Measurements from ENCODE around the gene GUCY1A1. TPM values are rescaled to one million over a fixed set of nuclear protein-coding genes. Genes with fewer than 3 reads are reported as not detected.
A peak's percentile ranks its signal among the peaks of the same experiment; 100 is the strongest.

Gene GUCY1A1
- total RNA-seq, 1 donor, result not detected

DNA sequence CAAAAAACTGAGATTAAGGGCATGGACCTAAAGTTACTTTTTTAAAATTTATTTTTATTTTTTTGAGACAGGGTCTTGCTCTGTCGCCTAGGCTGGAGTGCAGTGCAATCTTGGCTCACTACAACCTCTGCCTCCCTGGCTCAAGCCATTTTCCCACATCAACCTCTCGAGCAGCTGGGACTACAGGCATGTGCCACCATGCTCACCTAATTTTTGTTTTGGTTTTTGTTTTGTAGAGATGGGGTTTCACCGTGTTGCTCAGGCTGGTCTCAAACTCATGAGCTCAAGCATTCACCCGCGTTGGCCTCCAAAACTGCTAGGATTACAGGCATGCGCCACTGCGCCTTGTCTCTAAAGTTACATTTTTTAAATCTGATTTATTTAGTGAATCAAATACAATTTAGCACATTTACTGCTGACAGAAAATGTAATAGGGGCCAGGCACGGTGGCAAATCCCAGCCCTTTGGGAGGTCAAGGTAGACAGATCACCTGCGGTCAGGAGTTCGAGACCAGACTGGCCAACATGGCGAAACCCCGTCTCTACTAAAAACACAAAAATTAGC lies 38.3 kb downstream of the GUCY1A1 start:
- Histone ChIP-seq H3K27me3 (ENCODE audit: insufficient read depth, low read length) (no peaks in the 10 kb centered on the region), H3K4me1 (ENCODE audit: insufficient read depth, low read length) (no peaks in the 10 kb centered on the region), H3K4me3 (ENCODE audit: insufficient read depth, low read length) (no peak overlapping the region), H2AFZ (ENCODE audit: low read length) (no peak overlapping the region), H3K27ac (ENCODE audit: low read depth, low read length) (no peak overlapping the region), H3K79me2 (ENCODE audit: insufficient read depth, low read length) (no peaks in the 10 kb centered on the region), H4K20me1 (ENCODE audit: insufficient read depth, low read length) (no peaks in the 10 kb centered on the region), H3K9me3 (ENCODE audit: low read depth, low read length) (no peaks in the 10 kb centered on the region), H3K4me2 (ENCODE audit: insufficient read depth, low read length) (no peak overlapping the region), H3K36me3 (ENCODE audit: insufficient read depth, low read length) (no peaks in the 10 kb centered on the region)
- no peak for DNase-seq (ENCODE audit: insufficient read length, low spot score, missing footprints)
- TF ChIP-seq, protein P1, sequence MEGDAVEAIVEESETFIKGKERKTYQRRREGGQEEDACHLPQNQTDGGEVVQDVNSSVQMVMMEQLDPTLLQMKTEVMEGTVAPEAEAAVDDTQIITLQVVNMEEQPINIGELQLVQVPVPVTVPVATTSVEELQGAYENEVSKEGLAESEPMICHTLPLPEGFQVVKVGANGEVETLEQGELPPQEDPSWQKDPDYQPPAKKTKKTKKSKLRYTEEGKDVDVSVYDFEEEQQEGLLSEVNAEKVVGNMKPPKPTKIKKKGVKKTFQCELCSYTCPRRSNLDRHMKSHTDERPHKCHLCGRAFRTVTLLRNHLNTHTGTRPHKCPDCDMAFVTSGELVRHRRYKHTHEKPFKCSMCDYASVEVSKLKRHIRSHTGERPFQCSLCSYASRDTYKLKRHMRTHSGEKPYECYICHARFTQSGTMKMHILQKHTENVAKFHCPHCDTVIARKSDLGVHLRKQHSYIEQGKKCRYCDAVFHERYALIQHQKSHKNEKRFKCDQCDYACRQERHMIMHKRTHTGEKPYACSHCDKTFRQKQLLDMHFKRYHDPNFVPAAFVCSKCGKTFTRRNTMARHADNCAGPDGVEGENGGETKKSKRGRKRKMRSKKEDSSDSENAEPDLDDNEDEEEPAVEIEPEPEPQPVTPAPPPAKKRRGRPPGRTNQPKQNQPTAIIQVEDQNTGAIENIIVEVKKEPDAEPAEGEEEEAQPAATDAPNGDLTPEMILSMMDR (IDR thresholded peaks at IDR 0.05; ENCODE audit: extremely low read depth, low read depth, low read length), result no peak

DNA sequence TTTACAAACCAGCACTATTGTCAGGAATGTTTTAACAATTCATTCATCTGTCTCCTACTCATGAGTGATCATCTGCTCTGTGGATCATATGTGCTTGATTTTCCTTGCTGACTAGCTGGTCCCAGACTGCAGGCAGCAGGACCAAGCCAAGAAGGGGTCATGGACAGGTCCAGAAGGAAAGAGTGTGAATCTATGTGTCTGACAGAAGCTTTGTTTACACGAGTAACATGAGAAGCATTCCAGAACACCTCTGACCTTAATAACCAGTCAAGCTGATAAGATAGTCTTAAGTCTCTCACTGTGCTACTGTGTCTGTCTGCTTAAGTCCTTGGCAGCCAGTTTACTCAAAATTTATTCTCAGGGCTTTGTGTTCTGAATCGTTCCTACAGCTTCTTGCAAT lies 39.0 kb downstream of the GUCY1A1 start:
- H3K9me3 ChIP-seq (ENCODE audit: low read depth, low read length), result no peaks in the 10 kb centered on the region
- no peaks in the 10 kb centered on the region for H3K27me3 ChIP-seq (ENCODE audit: insufficient read depth, low read length)
- no peak overlapping the region for H3K4me2 ChIP-seq (ENCODE audit: insufficient read depth, low read length)
- no peaks in the 10 kb centered on the region for H3K79me2 ChIP-seq (ENCODE audit: insufficient read depth, low read length)
- DNase-seq (ENCODE audit: insufficient read length, low spot score, missing footprints), result no peak
- TF ChIP-seq, protein P1 (IDR thresholded peaks at IDR 0.05; ENCODE audit: extremely low read depth, low read depth, low read length), result no peak
- peak overlapping the region; percentile 36 for H2AFZ ChIP-seq (ENCODE audit: low read length)
- H3K4me3 ChIP-seq (ENCODE audit: insufficient read depth, low read length), result no peak overlapping the region
- H3K36me3 ChIP-seq (ENCODE audit: insufficient read depth, low read length), result no peaks in the 10 kb centered on the region
- H4K20me1 ChIP-seq (ENCODE audit: insufficient read depth, low read length), result no peaks in the 10 kb centered on the region
- no peaks in the 10 kb centered on the region for H3K4me1 ChIP-seq (ENCODE audit: insufficient read depth, low read length)
- H3K27ac ChIP-seq (ENCODE audit: low read depth, low read length), result no peak overlapping the region

DNA sequence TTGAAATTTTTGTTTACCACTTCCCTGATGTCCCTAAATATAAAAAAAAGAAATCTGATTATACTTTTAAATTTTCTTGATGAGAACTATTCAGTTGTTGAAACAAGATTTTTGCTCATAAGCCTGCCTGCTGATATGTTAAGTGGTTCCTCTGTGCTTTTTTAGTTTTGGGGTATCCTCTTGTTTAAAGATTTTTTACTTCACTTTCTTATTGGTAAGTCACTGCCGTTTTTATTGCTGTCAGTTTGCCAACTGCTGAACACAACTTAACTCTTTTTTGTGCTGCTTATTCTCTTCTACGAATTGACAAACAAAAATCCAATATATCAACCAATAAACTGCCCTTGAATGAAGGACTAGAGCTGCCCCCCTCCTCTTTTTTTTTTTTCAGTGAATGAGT lies 39.5 kb downstream of the GUCY1A1 start:
- Histone ChIP-seq H3K4me2 (ENCODE audit: insufficient read depth, low read length) (no peak overlapping the region), H4K20me1 (ENCODE audit: insufficient read depth, low read length) (no peaks in the 10 kb centered on the region), H2AFZ (ENCODE audit: low read length) (no peak overlapping the region), H3K4me3 (ENCODE audit: insufficient read depth, low read length) (no peak overlapping the region), H3K27me3 (ENCODE audit: insufficient read depth, low read length) (no peaks in the 10 kb centered on the region), H3K27ac (ENCODE audit: low read depth, low read length) (no peak overlapping the region), H3K79me2 (ENCODE audit: insufficient read depth, low read length) (no peaks in the 10 kb centered on the region), H3K36me3 (ENCODE audit: insufficient read depth, low read length) (no peaks in the 10 kb centered on the region), H3K9me3 (ENCODE audit: low read depth, low read length) (no peaks in the 10 kb centered on the region), H3K4me1 (ENCODE audit: insufficient read depth, low read length) (no peaks in the 10 kb centered on the region)
- DNase-seq (ENCODE audit: insufficient read length, low spot score, missing footprints), result no peak
- TF ChIP-seq, protein P1 (IDR thresholded peaks at IDR 0.05; ENCODE audit: extremely low read depth, low read depth, low read length), result no peak

DNA sequence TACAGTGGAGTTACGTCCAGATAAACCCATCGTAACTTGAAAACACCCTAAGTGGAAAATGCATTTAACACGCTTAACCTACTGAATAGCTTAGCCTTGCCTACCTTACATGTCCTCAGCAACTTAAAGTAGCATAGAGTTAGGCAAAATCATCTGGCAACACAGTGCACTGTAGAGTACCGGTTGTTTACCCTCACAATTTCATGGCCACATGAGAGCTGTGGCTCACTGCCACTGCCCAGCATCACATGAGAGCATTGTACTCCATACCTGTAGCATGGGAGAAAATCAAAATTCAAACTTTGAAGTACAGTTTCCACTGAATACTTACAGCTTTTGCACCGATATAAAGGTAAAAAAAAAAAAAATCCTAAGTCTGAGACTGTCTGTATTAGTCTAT lies 40.6 kb downstream of the GUCY1A1 start:
- no peak overlapping the region for H3K4me3 ChIP-seq (ENCODE audit: insufficient read depth, low read length)
- TF ChIP-seq, protein P1 (IDR thresholded peaks at IDR 0.05; ENCODE audit: extremely low read depth, low read depth, low read length), result no peak

More for the DNA sequence above, 40.6 kb downstream of the GUCY1A1 start:
- Histone ChIP-seq H3K27ac (ENCODE audit: low read depth, low read length) (no peak overlapping the region), H4K20me1 (ENCODE audit: insufficient read depth, low read length) (no peaks in the 10 kb centered on the region), H3K79me2 (ENCODE audit: insufficient read depth, low read length) (no peaks in the 10 kb centered on the region), H3K4me2 (ENCODE audit: insufficient read depth, low read length) (no peak overlapping the region), H3K36me3 (ENCODE audit: insufficient read depth, low read length) (no peaks in the 10 kb centered on the region), H2AFZ (ENCODE audit: low read length) (no peak overlapping the region), H3K27me3 (ENCODE audit: insufficient read depth, low read length) (no peaks in the 10 kb centered on the region), H3K4me1 (ENCODE audit: insufficient read depth, low read length) (no peaks in the 10 kb centered on the region), H3K9me3 (ENCODE audit: low read depth, low read length) (no peaks in the 10 kb centered on the region)
- no peak for DNase-seq (ENCODE audit: insufficient read length, low spot score, missing footprints)

Measured in osteoblast (primary cell).